ENCODE data around the gene USP34.
"Not testable (repeated sequence)": the region's sequence is repeated elsewhere in the genome, so short reads cannot be mapped to it uniquely, and the experiment has no call there.

Gene USP34, protein sequence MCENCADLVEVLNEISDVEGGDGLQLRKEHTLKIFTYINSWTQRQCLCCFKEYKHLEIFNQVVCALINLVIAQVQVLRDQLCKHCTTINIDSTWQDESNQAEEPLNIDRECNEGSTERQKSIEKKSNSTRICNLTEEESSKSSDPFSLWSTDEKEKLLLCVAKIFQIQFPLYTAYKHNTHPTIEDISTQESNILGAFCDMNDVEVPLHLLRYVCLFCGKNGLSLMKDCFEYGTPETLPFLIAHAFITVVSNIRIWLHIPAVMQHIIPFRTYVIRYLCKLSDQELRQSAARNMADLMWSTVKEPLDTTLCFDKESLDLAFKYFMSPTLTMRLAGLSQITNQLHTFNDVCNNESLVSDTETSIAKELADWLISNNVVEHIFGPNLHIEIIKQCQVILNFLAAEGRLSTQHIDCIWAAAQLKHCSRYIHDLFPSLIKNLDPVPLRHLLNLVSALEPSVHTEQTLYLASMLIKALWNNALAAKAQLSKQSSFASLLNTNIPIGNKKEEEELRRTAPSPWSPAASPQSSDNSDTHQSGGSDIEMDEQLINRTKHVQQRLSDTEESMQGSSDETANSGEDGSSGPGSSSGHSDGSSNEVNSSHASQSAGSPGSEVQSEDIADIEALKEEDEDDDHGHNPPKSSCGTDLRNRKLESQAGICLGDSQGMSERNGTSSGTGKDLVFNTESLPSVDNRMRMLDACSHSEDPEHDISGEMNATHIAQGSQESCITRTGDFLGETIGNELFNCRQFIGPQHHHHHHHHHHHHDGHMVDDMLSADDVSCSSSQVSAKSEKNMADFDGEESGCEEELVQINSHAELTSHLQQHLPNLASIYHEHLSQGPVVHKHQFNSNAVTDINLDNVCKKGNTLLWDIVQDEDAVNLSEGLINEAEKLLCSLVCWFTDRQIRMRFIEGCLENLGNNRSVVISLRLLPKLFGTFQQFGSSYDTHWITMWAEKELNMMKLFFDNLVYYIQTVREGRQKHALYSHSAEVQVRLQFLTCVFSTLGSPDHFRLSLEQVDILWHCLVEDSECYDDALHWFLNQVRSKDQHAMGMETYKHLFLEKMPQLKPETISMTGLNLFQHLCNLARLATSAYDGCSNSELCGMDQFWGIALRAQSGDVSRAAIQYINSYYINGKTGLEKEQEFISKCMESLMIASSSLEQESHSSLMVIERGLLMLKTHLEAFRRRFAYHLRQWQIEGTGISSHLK (N-terminal part only)

DNA sequence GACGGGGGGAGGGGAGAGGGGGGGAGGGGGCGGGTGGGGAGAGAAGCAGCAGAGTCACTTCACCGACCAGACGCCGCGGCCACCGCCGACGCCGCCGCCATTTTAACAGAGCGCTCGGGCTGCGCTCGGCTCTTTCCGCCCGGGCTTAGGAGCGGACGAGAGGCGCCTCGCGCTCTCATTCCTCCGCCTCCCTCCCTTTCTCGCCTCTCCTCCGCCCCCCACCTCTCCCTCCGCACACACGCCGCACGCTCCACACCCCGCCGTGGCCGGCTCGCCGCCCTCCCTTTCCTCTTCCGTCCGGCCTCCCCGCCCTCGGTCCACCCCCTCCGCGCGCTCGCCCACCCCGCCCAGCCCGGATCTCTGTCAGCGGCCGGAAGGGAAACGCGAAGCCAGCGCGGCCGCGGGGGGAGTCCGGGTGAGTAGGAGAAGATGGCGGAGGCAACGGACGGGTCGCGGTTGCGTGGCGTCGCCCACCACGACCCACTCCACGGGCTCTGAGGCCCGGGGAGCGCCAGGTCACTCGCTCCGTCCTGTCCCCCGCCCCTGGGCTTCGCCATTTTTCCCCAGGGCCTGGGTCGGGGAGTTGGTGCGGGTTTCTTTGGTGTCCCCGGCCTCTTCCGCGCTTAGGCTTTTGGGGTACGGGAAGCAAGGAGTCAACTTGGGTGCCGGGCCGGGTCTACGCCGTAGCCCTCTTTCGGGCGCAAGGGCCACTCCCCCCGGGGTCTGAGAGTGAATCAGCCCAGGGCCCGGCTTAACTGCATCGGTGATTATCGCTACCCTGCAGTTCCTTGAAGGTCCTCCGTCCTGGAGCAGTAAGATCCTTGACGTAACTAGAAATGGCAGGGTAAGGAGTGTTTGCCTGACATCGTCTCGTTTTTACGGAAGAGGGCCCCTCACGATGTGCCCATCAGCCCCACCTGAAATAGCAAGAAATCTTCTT, at the start of gene USP34:
Gene USP34 (minus strand): TSS at position 123 of the 940 bp plus-strand sequence. CDS start 395 bp downstream, outside the sequence.
- peak; percentile 83 for DNase-seq

DNA sequence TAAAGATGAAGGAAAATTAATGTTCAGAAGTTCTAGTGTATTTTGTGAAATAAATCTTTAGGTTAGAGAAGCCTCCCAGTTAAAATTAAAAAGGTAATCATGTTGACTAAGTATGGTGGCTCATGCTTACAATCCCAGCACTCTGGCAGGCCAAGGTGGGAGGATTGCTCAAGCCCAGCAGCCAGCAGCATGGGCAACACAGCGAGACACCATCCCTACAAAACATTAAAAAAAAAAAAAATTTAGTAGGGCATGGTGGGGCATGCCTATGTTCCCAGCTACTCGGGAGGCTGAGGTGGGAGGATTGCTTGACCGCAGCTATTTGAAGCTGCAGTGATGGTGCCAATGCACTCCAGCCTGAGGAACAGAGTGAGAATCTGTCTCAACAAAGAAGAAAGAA, 49.4 kb upstream of the USP34 start:
- no peak for DNase-seq

DNA sequence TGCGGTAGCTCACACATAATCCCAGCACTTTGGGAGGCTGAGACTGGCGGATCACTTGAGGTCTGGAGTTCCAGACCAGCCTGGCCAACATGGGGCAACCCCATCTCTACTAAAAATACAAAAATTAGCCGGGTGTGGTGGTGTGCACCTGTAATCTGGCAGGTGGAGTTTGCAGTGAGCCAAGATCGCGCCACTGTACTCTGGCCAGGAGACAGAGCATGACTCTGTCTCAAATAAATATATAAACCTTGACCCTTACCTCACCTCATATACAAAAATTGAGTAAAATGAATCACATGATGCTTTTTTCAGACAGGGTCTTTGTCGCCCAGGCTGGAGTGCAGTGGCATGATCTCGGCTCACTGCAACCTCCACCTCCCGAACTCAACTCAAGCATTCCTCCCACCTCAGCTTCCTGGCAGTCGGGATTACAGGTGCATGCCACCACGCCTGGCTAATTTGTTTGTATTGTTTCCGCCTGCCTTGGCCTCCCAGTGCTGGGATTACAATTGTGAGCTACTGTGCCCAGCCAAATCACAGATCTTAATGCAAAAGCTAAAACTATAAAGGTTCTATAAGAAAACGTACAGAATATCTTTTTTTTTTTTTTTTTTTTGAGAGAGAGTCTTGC, 42.0 kb upstream of the USP34 start:
- DNase-seq: no peak

DNA sequence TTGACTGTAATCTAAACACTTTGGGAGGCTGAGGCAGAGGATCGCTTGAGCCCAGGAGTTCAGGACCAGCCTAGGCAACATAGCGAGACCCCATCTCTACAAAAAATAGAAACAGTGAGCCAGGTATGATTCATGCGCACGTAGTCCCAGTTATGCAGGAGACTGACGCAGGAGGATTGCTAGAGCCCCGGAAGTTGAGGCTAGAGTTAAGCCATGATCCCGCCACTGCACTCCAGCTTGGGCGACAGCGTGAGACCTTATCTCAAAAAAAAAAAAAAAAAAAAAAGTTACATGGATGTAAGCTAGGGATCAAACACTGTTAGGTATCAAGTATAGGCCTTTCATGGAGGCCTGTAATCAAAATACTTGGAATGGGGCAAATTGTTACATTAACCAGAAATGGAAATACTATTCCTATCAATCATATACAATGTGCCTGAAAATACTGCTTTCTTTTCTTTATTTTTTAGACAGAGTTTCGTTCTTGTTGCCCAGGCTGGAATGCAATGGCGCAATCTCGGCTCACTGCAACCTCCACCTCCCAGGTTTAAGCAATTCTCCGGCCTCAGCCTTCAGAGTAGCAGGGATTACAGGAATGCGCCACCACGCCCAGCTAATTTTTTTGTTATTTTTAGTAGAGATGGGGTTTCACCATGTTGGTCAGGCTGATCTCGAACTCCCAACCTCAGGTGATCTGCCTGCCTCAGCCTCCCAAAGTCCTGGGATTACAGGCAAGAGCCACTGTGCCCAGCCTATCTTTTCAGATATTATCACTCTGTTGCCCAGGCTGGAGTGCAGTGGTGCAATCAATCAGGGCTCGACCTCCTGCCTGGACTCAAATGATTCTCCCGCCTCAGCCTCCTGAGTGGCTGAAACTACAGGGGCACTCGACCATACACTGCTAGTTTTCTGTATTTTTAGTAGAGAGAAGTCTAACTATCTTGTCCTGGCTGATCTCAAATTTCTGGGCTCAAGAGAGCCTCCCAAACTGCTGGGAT, 40.1 kb upstream of the USP34 start:
- DNase-seq: no peak

DNA sequence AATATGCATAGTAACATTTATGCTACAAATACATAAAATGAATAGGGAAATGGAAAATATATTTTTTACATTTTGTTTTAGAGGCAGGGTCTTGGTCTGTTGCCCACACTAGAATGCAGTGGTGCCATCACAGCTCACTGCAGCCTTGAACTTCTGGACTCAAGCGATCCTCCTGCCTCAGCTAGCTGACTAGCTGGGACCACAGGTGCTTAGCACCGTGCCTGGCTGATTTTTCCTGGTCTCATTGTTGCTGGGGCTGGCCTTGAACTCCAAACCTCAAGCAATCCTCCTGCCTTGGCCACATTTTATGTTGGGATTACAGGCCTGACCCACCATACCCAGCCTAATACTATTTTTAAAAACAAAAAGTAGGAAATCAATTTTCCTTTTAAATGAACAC, 34.1 kb upstream of the USP34 start:
- DNase-seq: no peak

DNA sequence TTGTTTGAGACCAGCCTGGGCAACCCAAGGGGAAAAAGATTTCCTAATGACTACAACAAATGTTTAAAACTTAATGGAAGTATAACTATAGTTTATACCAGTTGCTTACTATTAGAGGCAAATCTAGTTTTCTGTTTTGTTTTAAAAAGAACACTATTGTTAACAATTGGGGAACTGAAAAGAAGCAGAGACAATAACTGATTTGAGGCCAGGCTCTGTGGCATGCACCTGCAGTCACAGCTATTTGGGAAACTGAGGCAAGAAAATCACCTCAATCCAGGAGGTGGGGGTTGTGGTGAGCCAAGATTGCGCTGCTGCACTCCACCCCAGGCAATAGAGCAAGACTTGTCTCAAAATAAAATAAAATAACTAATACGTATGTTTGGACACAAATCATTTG, 28.2 kb upstream of the USP34 start:
- DNase-seq: no peak

DNA sequence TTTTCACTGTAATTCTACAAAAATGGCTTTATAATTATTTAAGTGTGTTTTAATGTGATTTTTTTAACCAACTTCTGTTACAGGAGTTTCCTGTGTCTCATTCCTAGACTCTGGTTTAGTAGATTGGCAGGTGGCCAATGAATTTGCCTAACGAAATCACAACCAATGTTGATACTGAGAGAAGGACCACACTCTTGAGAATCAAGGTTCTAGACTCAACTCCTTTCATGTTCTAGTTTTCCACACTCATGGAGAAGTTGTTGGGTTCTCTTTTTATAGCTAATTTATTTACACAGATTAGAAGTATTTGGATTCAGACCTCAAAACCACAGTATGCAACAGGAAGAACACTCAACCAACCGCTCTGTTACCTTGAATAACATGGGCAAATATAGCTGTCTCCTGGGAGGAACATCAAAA, 22.6 kb upstream of the USP34 start:
- DNase-seq: no peak

DNA sequence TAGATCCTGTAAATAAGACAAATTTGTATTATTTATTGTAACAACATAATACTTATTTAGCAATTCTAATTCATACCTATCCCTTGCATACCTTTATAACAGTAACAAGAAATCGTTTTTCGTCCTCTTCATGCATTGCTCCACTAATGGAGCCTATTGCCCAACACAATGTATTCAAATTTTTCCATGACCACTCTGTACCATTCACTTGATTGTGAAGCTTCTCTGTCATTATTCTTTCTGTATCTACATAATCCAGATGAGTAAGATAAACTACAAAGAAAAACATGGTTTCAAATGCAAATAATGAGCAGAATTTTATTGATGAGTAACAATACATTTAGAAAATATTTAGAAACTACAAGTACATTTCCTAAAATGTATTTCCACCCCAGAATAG, 21.6 kb upstream of the USP34 start:
- no peak for DNase-seq

DNA sequence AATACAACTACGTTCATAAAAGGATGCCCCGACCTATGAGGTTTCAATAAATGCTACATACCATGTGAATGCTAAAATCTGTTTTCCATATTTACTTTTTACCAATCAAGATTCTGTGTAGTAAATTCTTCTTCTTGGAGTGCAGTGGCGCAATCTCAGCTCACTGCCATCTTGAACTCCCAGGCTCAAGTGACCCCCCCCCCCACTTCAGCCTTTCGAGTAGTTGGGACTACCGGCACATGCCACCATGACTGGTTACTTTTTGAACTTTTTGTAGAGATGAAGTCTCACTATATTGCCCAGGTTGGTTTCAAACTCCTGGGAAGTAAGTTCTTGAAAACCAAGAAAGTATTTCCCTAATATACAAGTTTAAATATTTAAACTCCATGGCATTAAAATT, 14.4 kb upstream of the USP34 start:
- no peak for DNase-seq

DNA sequence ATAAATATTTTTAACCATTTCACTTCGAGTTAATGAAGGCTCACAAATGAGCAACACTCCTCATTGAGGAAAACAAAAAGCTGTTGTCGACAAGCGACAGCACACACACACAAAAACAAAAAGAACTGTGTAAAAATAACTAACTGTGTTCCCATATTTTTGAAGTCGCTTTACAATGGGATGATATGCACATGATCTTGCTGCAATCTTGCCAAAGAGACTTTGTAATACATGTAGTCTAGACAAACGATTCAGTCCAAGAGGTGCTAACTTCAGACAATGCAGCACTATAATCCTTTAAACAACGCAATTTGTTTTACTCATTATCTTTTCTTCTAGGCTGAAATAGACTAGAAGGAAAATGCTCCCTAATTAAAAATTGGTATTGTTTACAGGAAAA, 7.2 kb upstream of the USP34 start:
- no peak for DNase-seq

DNA sequence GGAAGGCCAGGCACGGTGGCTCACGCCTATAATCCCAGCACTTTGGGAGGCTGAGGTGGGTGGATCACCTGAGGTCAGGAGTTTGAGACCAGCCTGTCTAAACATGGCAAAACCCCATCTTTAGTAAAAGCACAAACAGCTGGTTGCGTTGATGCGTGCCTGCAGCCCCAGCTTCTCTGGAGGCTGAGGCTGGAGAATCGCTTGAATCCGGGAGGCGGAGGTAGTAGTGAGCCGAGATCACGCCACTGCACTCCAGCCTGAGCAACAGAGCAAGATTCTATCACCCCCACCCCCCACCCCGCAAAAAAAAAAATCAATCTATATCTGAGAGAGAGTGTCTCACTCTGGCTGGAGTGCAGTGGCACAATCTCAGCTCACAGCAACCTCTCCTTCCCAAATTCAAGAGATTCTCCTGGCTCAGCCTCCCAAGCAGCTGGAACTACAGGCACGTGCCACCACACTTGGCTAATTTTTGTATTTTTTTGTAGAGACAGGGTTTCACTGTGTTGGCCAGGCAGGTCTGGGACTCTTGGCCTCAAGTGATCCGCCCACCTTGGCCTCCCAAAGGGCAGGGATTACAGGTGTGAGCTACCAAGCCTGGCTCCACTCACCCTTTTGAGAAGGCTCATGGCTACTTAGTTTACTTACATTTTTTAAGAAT, 6.2 kb upstream of the USP34 start:
- DNase-seq: not testable (repeated sequence)

DNA sequence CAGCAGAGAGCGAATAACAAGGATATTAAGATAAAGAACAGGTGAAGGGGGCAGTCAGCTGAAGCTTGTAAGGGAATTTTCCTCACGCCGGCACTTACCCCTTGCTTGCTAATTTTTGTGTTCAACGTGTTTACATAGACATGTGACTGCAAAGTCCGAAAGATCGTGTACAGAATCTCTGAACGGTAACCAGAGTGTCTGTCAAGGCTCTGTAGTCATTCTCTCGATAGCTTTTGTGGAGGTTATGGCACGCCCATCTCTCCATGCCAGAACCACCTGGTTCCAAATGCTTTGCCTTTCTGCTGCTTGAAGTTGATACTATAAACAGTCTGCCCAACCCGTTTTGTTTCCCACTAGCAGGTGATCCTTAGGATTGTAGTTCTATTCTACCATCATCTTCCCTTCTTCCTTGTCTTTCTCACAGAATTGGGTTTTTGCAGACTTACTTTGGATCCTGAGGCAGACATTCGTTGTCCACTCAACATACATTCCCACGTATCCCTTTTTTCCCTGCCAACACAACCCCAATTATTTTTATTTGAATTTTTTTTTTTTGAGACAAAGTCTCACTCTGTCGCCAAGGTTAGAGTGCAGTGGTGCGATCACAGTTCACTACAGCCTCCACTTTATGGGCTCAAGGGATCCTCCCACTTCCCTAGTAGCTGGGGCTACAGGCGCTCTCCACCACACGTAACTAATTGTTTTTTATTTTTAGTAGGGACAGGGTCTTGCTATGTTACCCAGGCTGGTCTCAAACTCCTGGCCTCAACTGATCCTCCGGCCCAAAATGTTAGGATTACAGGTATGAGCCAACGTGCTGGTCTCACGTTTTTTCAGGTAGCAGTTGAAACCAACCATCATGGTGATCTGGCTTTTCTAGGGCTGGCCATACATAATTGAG, 1.3 kb upstream of the USP34 start:
- no peak for DNase-seq

DNA sequence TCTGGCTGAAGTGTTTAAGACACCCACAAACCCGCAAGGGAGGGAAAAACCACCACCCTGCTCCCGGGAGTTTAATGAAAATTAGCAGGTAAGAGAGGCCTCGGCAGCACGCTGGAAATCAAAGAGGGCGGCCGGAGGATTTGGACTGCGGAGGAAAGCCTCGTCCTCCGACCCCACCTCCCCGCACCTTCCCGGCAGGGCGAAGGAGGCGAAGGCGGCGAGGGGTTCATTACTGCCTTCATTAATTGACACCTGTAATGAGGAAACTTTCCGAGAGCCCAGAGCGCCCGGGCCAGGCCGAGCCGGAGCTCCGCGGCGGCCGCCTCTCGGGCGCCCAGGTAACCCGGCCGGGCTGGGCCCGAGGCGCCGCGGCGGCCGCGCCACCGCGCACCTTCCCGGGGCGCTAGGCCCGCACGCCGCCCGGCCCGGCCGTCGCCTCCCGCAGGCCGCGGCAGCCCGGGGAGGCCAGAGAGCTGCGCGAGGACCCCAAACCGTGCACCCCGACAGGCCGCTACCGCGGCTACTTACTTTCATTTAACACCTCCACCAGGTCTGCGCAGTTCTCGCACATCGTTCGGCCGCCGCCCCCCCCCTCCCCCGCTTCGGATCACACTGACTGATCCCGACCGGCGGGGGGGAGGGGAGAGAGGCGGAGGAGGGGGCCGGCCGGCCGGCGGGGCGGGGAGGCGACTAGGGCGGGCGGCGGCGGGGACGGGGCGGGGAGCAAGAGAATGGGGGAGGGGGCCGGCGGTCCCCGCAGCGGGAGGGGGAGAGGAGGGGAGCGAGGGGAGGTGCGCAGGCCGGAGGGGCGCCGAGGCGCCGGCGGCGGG, 550 bp downstream of the USP34 start:
- DNase-seq: peak; percentile 58

DNA sequence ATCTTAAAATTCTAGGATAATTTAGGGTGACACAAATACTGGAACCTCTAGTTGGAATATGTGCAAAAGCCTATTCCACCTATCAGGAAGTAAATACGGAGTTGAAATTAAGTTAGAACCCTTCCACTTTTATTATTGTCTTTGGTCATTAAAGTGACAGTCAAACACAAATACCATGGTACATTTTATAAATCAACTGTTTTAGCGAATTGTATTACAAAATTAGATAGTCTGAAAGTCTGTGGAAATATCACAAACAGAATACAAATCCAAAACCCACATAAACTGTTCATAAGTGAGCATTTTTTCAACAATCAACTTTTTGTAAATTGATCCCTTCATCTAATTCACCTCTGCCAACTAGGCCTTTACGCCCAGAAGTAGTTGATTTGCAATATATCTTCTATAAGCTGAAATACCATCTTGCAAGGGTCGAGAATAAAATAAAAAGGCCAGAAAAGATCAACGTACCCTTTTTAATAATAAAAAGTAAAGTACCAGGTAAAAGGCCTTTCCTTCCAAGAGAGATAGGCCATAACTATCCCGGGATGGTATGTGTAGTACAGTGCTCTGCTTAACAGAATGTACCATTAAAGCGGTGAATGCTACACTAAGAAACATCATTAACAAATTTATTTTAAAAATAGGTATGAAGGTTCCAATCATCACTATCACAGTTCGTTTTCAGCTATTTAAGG, 1.3 kb downstream of the USP34 start:
- no peak for DNase-seq

DNA sequence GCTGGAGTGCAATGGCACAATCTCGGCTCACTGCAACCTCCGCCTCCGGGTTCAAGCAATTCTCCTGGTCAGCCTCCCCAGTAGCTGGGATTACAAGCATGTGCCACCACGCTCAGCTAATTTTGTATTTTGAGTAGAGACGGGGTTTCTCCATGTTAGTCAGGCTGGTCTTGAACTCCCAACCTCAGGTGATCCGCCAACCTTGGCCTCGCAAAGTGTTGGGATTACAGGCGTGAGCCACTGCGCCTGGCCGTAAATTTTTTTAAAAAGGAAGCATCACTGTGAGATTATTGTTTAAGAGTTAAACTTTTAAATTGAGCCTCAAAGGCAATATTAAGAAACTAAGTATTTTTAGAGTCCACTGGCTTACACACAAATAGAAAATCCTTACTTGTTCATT, 2.7 kb downstream of the USP34 start:
- DNase-seq: not testable (repeated sequence)

DNA sequence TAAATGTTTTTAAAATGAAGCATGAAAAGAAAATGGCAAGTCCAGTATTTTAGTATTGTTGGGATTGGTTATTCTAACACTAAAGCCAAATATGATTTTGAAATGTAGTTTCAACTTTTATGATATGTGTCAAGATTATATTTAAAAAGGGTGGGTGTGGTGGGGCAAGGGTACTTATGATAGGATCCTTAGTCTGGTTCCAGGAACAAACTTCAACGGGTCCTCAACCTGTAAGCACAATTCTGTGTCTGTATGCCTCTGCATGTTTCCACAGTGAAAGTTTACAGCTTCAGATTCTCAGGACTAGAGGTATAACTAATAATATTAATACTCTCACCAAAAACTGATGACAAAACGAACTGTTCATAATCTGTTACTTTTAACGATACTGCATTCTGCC, 5.8 kb downstream of the USP34 start:
- no peak for DNase-seq
